GM12874 (cell line): ENCODE results near the gene HHIPL2.

Experiments used
- CTCF ChIP-seq: IDR thresholded peaks from 2 replicates; pipeline ENCODE4 v1.5.1; 2011; ENCODE audit warnings: low read depth, mild to moderate bottlenecking, control low read depth, low read length, moderate library complexity; ENCODE audit not compliant: insufficient read depth

Gene HHIPL2

GRCh38 chr1:222583079-222583478, 35.2 kb upstream of the HHIPL2 start:
- no peak for TF ChIP-seq CTCF

GRCh38 chr1:222582099-222582774, 34.3 kb upstream of the HHIPL2 start:
- no peak for TF ChIP-seq CTCF

- TF ChIP-seq CTCF = no peak
These were observed 31.4 kb upstream of the HHIPL2 start for GRCh38 chr1:222579316-222579715.

GRCh38 chr1:222570837-222571236, 22.9 kb upstream of the HHIPL2 start:
- TF ChIP-seq CTCF = no peak

- TF ChIP-seq CTCF = no peak
These were observed 13.8 kb upstream of the HHIPL2 start for GRCh38 chr1:222561656-222562055.

- no peak for TF ChIP-seq CTCF
These were observed 9.7 kb upstream of the HHIPL2 start for GRCh38 chr1:222557574-222557973.

GRCh38 chr1:222557148-222557547, 9.2 kb upstream of the HHIPL2 start:
- no peak for TF ChIP-seq CTCF
